ENCODE results near the gene PTPRN2.
"Not testable (repeated sequence)": the region's sequence is repeated elsewhere in the genome, so short reads cannot be mapped to it uniquely, and the experiment has no call there.

The PTPRN2 gene

GRCh38 chr7:157949711-157950110 is 637.9 kb downstream of the PTPRN2 start:
- no peak for DNase-seq

DNA sequence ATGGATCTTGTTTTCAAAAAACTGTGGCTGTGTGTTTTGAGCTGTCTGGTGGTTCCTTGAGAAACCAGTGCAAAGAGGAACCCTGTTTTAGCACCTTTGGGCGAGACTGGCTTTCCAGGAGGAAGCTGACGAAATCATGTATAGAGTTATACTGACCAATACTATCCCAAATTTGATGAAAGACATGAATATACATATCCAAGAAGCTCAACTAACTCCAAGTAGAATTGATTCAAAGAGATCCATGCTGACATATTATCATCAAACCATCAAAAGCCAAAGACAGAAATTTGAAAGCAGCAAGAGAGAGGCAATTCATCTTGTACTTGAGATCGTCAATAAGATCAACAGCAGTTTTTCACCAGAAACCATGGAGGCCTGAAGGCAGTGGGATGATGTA is 640.1 kb downstream of the PTPRN2 start:
- no peak for DNase-seq

DNA sequence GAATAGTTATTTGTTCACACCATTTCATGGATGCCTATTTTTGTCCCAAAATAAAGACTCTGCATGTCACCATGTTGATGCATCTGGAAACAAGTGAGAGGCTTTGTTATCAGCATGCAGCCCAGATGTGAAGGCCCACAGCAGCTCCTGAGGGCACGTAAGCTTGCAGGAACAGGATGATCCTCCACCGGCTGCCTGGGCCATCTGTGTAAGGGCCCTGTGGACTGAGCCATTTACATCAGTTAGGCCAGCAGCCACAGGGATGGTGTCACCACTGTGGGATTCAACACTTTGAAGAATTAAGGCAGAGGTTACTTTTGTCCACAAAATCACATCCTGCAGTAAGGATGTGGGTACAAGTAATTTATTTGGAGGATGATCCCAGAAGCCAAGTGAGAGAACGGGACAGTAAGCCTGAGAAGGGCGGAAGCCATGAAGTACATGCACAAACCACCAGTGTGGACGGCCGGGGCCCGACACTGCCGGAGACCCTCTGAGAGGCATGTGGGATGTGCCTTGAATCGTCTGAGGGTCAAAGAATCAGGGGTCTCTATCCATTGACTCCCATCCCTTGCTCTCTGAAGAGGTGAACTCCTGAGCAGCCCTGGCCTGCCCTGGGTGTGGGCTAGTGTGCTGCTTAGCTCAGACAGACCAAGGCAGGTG is 641.1 kb downstream of the PTPRN2 start:
- DNase-seq: no peak

- no peak for DNase-seq
Observed at GRCh38 chr7:157945401-157945800, 642.2 kb downstream of the PTPRN2 start.

- no peak for DNase-seq
Observed at GRCh38 chr7:157944734-157945291, 642.8 kb downstream of the PTPRN2 start.

GRCh38 chr7:157944051-157944450 is 643.6 kb downstream of the PTPRN2 start:
- DNase-seq: no peak

GRCh38 chr7:157943561-157943960 is 644.1 kb downstream of the PTPRN2 start:
- DNase-seq: no peak

- DNase-seq: no peak
Observed at GRCh38 chr7:157941210-157941609, 646.4 kb downstream of the PTPRN2 start.

DNA sequence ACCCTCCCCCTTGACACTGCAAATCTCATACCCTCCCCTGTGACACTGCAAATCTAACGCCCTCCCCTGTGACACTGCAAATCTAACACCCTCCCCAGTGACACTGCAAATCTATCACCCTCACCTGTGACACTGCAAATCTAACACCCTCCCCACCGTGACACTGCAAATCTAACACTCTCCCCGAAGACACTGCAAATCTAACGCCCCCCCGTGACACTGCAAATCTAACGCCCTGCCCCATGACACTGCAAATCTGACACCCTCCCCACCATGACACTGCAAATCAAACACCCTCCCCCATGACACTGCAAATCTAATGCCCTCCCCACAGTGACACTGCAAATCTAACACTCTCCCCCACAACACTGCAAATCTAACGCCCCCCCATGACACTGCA is 647.1 kb downstream of the PTPRN2 start:
- no peak for DNase-seq

DNA sequence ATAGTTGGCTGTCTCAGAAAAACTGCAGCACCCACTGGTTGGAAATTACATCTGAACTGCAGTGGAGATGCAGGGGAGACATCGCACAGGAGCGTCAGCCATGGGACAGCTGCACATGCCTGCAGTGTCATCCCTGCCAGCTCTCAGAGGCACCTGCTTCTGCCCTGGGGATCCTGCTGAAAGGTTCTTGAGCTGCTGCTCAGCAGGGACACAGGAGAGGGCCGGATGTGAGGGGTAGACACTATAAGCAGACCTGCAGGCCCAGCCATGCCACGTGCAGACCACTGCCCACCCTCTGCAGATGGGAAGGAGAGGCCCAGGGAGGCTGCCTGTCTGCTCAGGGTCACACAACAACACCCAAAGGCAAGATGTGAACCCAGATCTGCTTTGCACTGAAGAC is 649.4 kb downstream of the PTPRN2 start:
- DNase-seq: no peak

DNA sequence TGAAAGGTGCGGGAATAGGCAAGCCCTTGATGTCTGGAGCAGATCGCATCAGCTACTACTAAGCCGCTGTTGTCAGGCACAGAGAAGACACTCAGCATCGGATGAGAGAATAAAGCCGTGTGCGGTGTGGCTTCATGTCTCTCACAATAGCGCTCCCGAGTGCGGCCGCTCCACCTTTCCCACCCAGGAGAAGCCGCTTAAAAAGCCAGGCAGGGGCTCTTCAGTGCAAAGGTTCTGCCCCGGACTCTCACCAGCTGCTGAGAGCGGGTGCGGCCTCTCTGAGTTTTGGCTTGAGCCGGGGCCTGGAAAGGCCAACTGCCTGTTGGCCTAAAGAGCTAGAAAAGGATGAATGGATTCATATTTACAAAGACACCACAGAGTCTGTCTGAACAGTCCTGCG is 650.2 kb downstream of the PTPRN2 start:
- DNase-seq: no peak

GRCh38 chr7:157936976-157937375 is 650.6 kb downstream of the PTPRN2 start:
- DNase-seq: no peak

- not testable (repeated sequence) for DNase-seq
Observed at GRCh38 chr7:157935721-157936120, 651.9 kb downstream of the PTPRN2 start.

DNA sequence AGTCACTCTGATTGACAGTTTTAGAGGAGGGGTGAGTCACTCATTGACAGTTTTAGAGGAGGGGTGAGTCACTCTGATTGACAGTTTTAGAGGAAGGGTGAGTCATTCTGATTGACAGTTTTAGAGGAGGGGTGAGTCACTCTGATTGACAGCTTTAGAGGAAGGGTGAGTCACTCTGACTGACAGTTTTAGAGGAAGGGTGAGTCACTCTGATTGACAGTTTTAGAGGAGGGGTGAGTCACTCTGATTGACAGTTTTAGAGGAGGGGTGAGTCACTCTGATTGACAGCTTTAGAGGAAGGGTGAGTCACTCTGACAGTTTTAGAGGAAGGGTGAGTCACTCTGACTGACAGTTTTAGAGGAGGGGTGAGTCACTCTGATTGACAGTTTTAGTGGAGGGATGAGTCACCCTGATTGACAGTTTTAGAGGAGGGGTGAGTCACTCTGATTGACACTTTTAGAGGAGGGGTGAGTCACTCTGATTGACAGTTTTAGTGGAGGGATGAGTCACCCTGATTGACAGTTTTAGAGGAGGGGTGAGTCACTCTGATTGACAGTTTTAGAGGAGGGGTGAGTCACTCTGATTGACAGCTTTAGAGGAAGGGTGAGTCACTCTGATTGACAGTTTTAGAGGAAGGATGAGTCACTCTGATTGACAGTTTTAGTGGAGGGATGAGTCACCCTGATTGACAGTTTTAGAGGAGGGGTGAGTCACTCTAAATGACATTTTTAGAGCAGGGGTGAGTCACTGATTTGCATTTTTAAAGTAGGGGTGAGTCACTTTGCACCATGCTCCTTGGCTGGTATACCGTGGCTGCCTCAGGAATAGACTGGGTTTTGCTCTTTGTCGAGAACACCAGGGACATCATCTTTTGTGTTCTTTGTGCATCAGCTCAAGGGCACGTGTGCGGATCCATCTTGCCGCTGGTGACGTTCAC is 654.1 kb downstream of the PTPRN2 start:
- not testable (repeated sequence) for DNase-seq

DNA sequence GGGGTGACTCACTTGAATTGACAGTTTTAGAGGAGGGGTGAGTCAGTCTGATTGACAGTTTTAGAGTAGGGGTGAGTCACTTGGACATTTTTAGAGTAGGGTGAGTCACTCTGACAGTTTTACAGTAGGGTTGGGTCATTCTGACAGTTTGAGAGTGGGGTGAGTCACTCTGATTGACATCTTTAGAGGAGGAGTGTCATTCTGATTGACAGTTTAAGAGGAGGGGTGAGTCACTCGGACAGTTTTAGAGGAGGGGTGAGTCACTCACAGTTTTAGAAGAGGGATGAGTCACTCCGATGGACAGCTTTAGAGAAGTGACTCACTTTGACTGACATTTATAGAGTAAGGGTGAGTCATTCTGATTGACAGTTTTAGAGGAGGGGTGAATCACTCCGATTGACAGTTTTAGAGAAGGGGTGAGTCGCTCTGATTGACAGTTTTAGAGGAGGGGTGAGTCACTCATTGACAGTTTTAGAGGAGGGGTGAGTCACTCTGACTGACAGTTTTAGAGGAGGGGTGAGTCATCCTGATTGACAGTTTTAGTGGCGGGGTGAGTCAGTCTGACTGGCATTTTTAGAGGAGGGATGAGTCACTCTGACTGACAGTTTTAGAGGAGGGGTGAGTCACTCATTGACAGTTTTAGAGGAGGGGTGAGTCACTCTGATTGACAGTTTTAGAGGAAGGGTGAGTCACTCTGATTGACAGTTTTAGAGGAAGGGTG is 655.0 kb downstream of the PTPRN2 start:
- no peak for DNase-seq

DNA sequence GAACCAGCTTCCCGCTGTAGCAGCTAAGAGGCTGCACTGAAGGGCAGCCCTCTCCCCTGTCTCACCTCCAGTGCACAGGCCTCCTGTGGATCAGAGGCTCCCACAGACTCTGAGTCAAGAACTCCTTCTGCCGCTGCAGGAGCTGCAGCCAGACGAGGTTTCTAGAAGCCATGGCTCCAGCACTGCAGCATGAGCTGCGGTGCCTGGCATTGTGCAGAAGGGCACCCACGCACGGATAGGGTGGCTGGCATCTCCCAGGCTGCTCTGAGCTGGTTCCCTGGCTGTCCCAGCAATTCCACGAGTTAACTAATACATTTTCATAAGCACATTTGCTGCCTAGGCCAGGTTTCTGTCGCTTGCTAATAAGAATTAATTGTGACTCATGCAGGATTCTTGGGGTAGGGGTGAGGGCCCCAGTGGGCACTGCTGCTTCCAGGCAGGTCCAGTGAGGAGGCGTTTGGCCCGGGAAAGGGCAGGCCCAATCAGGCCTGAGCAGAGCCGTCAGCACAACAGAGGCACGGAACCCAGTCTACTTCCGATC is 656.6 kb downstream of the PTPRN2 start:
- DNase-seq: no peak

DNA sequence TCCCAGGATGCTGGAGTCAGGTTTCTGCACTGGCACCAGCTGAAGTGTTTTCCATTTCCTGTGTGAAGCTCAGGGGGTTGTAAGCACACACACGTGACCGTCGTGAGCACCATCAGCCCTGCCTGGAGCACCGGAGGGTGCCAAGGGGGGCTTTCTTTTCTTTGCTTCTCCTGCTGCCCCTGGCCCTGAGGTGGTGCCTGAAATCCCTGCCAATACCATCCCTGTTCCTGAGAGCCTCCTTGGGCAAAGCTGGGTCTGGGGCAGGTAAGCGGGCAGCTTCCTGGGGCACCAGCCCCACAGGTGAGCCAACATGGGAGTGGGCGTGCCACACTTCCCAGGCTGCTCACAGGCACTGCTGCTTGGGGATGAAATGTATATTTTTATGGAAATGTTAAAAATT is 657.2 kb downstream of the PTPRN2 start:
- DNase-seq: no peak

GRCh38 chr7:157929671-157930070 is 658.0 kb downstream of the PTPRN2 start:
- no peak for DNase-seq

- no peak for DNase-seq
Observed at GRCh38 chr7:157928808-157929425, 658.7 kb downstream of the PTPRN2 start.

DNA sequence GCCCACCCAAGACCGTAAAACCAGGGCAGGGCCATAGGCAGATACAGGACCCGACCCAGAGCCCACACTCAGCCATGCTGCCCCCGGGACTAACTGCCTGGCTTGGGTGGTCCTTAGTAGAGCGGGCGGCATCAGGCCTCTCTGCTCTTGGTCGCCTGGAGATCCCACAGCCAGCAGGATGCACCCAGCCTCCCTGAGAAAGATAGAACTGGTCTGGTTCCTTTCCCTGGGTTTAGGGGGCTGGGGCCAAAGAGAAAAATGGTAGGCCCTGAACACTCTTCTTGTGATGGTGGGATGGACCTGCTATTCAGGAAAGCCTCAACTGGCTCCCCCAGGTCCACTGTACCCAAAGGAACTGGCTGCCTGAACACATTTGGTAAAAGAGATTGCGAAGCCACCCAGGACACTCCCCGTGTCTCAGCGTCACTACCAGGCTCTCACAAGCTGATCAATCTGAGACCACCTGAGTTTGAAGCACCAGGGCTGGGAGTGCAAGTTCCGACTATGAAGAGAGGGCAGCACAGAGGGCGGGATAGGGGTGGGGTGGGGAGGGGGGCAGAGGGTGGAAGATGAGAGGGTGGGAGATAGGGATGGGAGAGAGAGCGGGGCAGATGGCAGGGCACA is 659.3 kb downstream of the PTPRN2 start:
- DNase-seq: no peak

- DNase-seq: no peak
Observed at GRCh38 chr7:157927313-157927925, 660.2 kb downstream of the PTPRN2 start.

Data from activated CD4-positive, CD25-positive, alpha-beta regulatory T cell (primary cell).